H1 (cell line): ENCODE measurements around the gene CRYBG1.

Experiments used
- KDM5A ChIP-seq: fragments of 200-600 bp; IDR thresholded peaks from 2 replicates; pipeline ENCODE4 v1.7.1; 2012; ENCODE audit warnings: mild to moderate bottlenecking, low read length, inconsistent platforms, mixed read lengths
- NANOG ChIP-seq: IDR thresholded peaks from 2 replicates; pipeline ENCODE4 v1.6.1; 2011; ENCODE audit warnings: low read length, low read depth, mild to moderate bottlenecking, inconsistent platforms; ENCODE audit not compliant: insufficient read depth, poor library complexity, severe bottlenecking
- RXRA ChIP-seq: IDR thresholded peaks from 2 replicates; pipeline ENCODE4 v1.6.1; 2011; ENCODE audit warnings: low read depth, mild to moderate bottlenecking, low read length, moderate library complexity; ENCODE audit not compliant: insufficient read depth
- TCF12 ChIP-seq: IDR thresholded peaks from 2 replicates; pipeline ENCODE4 v1.6.1; 2011; ENCODE audit warnings: low read depth, mild to moderate bottlenecking, low read length
- TF ChIP-seq, protein P1 (sequence below): fragments of 300-600 bp; sonication (generic); IDR thresholded peaks from 2 replicates; pipeline ENCODE4 v1.7.1; 2012; ENCODE audit warnings: low read length, moderate library complexity, mild to moderate bottlenecking, inconsistent platforms; ENCODE audit not compliant: insufficient replicate concordance
- TF ChIP-seq, protein P2 (sequence below), 3 experiments: IDR thresholded peaks; 1 replicate in 2 of 3; 2 replicates in 1 of 3; pipeline versions ENCODE4 v1.5.1 to v1.6.1; 2011; ENCODE audit warnings: low read length in 3 of 3, mild to moderate bottlenecking in 3 of 3, inconsistent platforms in 2 of 3, low read depth in 1 of 3, moderate library complexity in 1 of 3; ENCODE audit not compliant: insufficient read depth in 1 of 3; ENCODE audit errors: control extremely low read depth in 1 of 3

DNA sequence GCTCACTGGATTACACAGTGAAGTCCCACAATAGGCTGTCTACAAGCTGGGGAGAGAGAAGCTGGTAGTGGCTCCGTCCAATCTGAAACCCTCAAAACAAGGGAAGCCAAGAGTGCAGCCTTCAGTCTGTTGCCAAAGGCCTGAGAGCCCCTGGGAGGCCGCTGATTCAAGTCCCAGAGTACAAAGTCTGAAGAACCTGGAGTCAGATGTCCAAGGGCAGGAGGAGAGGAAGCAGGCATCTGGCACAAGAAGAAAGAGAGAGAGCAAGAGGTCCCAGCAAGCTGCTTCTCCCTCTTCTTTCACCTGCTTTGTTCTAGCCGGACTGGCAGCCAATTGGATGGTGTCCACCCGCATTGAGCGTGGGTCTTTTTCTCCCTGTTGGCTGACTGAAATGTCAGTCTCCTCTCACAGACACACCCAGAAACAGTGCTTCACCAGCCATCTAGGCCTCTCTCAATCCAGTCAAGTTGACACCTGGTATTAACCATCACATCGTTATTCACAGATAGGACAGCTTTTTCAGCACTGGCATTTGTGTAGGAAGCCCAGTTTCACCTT is 51.2 kb downstream of the CRYBG1 start:
- TF ChIP-seq, protein P1, sequence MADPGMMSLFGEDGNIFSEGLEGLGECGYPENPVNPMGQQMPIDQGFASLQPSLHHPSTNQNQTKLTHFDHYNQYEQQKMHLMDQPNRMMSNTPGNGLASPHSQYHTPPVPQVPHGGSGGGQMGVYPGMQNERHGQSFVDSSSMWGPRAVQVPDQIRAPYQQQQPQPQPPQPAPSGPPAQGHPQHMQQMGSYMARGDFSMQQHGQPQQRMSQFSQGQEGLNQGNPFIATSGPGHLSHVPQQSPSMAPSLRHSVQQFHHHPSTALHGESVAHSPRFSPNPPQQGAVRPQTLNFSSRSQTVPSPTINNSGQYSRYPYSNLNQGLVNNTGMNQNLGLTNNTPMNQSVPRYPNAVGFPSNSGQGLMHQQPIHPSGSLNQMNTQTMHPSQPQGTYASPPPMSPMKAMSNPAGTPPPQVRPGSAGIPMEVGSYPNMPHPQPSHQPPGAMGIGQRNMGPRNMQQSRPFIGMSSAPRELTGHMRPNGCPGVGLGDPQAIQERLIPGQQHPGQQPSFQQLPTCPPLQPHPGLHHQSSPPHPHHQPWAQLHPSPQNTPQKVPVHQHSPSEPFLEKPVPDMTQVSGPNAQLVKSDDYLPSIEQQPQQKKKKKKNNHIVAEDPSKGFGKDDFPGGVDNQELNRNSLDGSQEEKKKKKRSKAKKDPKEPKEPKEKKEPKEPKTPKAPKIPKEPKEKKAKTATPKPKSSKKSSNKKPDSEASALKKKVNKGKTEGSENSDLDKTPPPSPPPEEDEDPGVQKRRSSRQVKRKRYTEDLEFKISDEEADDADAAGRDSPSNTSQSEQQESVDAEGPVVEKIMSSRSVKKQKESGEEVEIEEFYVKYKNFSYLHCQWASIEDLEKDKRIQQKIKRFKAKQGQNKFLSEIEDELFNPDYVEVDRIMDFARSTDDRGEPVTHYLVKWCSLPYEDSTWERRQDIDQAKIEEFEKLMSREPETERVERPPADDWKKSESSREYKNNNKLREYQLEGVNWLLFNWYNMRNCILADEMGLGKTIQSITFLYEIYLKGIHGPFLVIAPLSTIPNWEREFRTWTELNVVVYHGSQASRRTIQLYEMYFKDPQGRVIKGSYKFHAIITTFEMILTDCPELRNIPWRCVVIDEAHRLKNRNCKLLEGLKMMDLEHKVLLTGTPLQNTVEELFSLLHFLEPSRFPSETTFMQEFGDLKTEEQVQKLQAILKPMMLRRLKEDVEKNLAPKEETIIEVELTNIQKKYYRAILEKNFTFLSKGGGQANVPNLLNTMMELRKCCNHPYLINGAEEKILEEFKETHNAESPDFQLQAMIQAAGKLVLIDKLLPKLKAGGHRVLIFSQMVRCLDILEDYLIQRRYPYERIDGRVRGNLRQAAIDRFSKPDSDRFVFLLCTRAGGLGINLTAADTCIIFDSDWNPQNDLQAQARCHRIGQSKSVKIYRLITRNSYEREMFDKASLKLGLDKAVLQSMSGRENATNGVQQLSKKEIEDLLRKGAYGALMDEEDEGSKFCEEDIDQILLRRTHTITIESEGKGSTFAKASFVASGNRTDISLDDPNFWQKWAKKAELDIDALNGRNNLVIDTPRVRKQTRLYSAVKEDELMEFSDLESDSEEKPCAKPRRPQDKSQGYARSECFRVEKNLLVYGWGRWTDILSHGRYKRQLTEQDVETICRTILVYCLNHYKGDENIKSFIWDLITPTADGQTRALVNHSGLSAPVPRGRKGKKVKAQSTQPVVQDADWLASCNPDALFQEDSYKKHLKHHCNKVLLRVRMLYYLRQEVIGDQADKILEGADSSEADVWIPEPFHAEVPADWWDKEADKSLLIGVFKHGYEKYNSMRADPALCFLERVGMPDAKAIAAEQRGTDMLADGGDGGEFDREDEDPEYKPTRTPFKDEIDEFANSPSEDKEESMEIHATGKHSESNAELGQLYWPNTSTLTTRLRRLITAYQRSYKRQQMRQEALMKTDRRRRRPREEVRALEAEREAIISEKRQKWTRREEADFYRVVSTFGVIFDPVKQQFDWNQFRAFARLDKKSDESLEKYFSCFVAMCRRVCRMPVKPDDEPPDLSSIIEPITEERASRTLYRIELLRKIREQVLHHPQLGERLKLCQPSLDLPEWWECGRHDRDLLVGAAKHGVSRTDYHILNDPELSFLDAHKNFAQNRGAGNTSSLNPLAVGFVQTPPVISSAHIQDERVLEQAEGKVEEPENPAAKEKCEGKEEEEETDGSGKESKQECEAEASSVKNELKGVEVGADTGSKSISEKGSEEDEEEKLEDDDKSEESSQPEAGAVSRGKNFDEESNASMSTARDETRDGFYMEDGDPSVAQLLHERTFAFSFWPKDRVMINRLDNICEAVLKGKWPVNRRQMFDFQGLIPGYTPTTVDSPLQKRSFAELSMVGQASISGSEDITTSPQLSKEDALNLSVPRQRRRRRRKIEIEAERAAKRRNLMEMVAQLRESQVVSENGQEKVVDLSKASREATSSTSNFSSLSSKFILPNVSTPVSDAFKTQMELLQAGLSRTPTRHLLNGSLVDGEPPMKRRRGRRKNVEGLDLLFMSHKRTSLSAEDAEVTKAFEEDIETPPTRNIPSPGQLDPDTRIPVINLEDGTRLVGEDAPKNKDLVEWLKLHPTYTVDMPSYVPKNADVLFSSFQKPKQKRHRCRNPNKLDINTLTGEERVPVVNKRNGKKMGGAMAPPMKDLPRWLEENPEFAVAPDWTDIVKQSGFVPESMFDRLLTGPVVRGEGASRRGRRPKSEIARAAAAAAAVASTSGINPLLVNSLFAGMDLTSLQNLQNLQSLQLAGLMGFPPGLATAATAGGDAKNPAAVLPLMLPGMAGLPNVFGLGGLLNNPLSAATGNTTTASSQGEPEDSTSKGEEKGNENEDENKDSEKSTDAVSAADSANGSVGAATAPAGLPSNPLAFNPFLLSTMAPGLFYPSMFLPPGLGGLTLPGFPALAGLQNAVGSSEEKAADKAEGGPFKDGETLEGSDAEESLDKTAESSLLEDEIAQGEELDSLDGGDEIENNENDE: no peak
- TF ChIP-seq NANOG: no peak
- TF ChIP-seq RXRA: no peak
- TF ChIP-seq, protein P2, sequence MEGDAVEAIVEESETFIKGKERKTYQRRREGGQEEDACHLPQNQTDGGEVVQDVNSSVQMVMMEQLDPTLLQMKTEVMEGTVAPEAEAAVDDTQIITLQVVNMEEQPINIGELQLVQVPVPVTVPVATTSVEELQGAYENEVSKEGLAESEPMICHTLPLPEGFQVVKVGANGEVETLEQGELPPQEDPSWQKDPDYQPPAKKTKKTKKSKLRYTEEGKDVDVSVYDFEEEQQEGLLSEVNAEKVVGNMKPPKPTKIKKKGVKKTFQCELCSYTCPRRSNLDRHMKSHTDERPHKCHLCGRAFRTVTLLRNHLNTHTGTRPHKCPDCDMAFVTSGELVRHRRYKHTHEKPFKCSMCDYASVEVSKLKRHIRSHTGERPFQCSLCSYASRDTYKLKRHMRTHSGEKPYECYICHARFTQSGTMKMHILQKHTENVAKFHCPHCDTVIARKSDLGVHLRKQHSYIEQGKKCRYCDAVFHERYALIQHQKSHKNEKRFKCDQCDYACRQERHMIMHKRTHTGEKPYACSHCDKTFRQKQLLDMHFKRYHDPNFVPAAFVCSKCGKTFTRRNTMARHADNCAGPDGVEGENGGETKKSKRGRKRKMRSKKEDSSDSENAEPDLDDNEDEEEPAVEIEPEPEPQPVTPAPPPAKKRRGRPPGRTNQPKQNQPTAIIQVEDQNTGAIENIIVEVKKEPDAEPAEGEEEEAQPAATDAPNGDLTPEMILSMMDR (IDR thresholded peaks at IDR 0.05; ENCODE audit: control extremely low read depth in 1 of 3, insufficient read depth in 1 of 3, low read depth in 1 of 3, low read length in 3 of 3): no peak
- no peak for TF ChIP-seq KDM5A
- TF ChIP-seq TCF12: no peak
